Measurements from ENCODE around the gene TMEM42.
"Not testable (repeated sequence)": the region's sequence is repeated elsewhere in the genome, so short reads cannot be mapped to it uniquely, and the experiment has no call there.

Gene TMEM42

GRCh38 chr3:44832965-44833364, 28.7 kb upstream of the TMEM42 start:
- no peak for TF ChIP-seq CTCF (IDR thresholded peaks at IDR 0.05; ENCODE audit: low read depth, low read length)

GRCh38 chr3:44833394-44833793, 28.3 kb upstream of the TMEM42 start:
- no peak for DNase-seq (ENCODE audit: extremely low read depth, low read depth)
- no peak for TF ChIP-seq CTCF (IDR thresholded peaks at IDR 0.05; ENCODE audit: low read depth, low read length)

More at GRCh38 chr3:44832965-44833364, 28.7 kb upstream of the TMEM42 start:
- DNase-seq (ENCODE audit: extremely low read depth, low read depth), result no peak

GRCh38 chr3:44835684-44836083, 26.0 kb upstream of the TMEM42 start:
- DNase-seq (ENCODE audit: extremely low read depth, low read depth), result no peak
- no peak for TF ChIP-seq CTCF (IDR thresholded peaks at IDR 0.05; ENCODE audit: low read depth, low read length)

GRCh38 chr3:44842376-44842775, 19.3 kb upstream of the TMEM42 start:
- DNase-seq (ENCODE audit: extremely low read depth, low read depth), result no peak

GRCh38 chr3:44845528-44846520, 15.9 kb upstream of the TMEM42 start:
- no peak for DNase-seq (ENCODE audit: extremely low read depth, low read depth)
- no peak for TF ChIP-seq CTCF (IDR thresholded peaks at IDR 0.05; ENCODE audit: low read depth, low read length)

More at GRCh38 chr3:44842376-44842775, 19.3 kb upstream of the TMEM42 start:
- no peak for TF ChIP-seq CTCF (IDR thresholded peaks at IDR 0.05; ENCODE audit: low read depth, low read length)

- DNase-seq (ENCODE audit: extremely low read depth, low read depth), result no peak
- no peak for TF ChIP-seq CTCF (IDR thresholded peaks at IDR 0.05; ENCODE audit: low read depth, low read length)
These were observed 13.1 kb upstream of the TMEM42 start for GRCh38 chr3:44848634-44849033.

GRCh38 chr3:44856663-44857062, 5.0 kb upstream of the TMEM42 start:
- not testable (repeated sequence) for DNase-seq (ENCODE audit: extremely low read depth, low read depth)

All from AG09319 (cell line).